ENCODE data around the gene PNPLA6.

DNA sequence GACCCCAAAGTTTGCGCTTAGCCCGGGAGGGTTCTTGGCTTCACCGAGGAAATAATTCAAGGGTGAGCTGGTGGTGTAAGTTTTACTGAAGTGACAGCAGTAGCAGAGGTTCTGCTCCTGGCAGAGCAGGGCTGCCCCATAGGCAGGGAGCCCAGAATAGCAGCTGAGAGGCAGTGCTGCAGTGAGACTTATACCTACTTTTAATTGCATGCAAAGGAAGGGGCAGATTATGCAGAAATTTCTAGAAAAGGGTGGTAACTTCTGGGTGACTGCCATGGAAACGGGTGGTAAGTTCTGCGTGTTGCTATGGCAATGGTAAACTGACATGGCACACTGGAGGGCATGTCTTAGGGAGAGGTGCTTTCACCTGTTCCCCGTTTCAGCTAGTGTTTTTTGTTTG is 42.6 kb downstream of the PNPLA6 start:
- TF ChIP-seq, protein P1, sequence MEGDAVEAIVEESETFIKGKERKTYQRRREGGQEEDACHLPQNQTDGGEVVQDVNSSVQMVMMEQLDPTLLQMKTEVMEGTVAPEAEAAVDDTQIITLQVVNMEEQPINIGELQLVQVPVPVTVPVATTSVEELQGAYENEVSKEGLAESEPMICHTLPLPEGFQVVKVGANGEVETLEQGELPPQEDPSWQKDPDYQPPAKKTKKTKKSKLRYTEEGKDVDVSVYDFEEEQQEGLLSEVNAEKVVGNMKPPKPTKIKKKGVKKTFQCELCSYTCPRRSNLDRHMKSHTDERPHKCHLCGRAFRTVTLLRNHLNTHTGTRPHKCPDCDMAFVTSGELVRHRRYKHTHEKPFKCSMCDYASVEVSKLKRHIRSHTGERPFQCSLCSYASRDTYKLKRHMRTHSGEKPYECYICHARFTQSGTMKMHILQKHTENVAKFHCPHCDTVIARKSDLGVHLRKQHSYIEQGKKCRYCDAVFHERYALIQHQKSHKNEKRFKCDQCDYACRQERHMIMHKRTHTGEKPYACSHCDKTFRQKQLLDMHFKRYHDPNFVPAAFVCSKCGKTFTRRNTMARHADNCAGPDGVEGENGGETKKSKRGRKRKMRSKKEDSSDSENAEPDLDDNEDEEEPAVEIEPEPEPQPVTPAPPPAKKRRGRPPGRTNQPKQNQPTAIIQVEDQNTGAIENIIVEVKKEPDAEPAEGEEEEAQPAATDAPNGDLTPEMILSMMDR (IDR thresholded peaks at IDR 0.05): no peak
- no peak for TF ChIP-seq POLR2A (IDR thresholded peaks at IDR 0.05)
